Skeletal muscle satellite cell (primary cell): ENCODE results near the gene SLC23A1.

Experiments
- H3K27me3 ChIP-seq: 2 replicates; pipeline ENCODE4 v1.7.0; 2013; ENCODE audit warnings: low read length; ENCODE audit not compliant: control insufficient read depth, insufficient read depth
- H3K36me3 ChIP-seq: 2 replicates; pipeline ENCODE4 v1.7.0; 2013; ENCODE audit warnings: mild to moderate bottlenecking, control low read depth, low read length; ENCODE audit not compliant: insufficient read depth
- H3K4me1 ChIP-seq: 2 replicates; pipeline ENCODE4 v1.7.0; 2013; ENCODE audit warnings: low read length; ENCODE audit not compliant: control insufficient read depth, insufficient read depth
- H3K4me2 ChIP-seq: 2 replicates; pipeline ENCODE4 v1.7.0; 2013; ENCODE audit warnings: mild to moderate bottlenecking, low read length
- H3K4me3 ChIP-seq: 2 replicates; pipeline ENCODE4 v1.7.0; 2013; ENCODE audit warnings: low read length
- H3K9ac ChIP-seq: 2 replicates; pipeline ENCODE4 v1.7.0; 2013; ENCODE audit warnings: mild to moderate bottlenecking, low read depth, low read length, moderate library complexity
- H3K9me3 ChIP-seq: replicated peaks from 2 replicates; pipeline ENCODE4 v1.7.0; 2013; ENCODE audit warnings: mild to moderate bottlenecking, control low read depth, low read length

Gene SLC23A1

GRCh38 chr5:139403787-139404483 lies 20.8 kb upstream of the SLC23A1 start, which contains the start of gene SPATA24:
TSS of gene SPATA24 (minus strand) at chr5:139404089. CDS start at chr5:139404060, 29 bp downstream.
- H3K4me1 ChIP-seq, result peaks cover 10% of the 10 kb centered on the region
- no peaks in the 10 kb centered on the region for H3K9me3 ChIP-seq
- H3K9ac ChIP-seq, result peak within 1 kb of the TSS; percentile 83
- no peaks in the 10 kb centered on the region for H3K36me3 ChIP-seq
- H3K4me3 ChIP-seq, result peak within 1 kb of the TSS; percentile 79
- H3K4me2 ChIP-seq, result peak within 1 kb of the TSS; percentile 94
- no peaks in the 10 kb centered on the region for H3K27me3 ChIP-seq

- peak overlapping the region; percentile 94 for H3K4me2 ChIP-seq
- no peaks in the 10 kb centered on the region for H3K36me3 ChIP-seq
- H3K9me3 ChIP-seq, result no peaks in the 10 kb centered on the region
- H3K4me1 ChIP-seq, result peaks cover 10% of the 10 kb centered on the region
- H3K4me3 ChIP-seq, result peak overlapping the region; percentile 79
- peak overlapping the region; percentile 83 for H3K9ac ChIP-seq
- H3K27me3 ChIP-seq, result no peaks in the 10 kb centered on the region
Measured at GRCh38 chr5:139403418-139403786, 20.3 kb upstream of the SLC23A1 start.

- H3K4me1 ChIP-seq, result peaks cover 10% of the 10 kb centered on the region
- H3K27me3 ChIP-seq, result no peaks in the 10 kb centered on the region
- peak overlapping the region; percentile 83 for H3K9ac ChIP-seq
- H3K9me3 ChIP-seq, result no peaks in the 10 kb centered on the region
- no peak overlapping the region for H3K4me3 ChIP-seq
- H3K36me3 ChIP-seq, result no peaks in the 10 kb centered on the region
- peak overlapping the region; percentile 94 for H3K4me2 ChIP-seq
Measured at GRCh38 chr5:139402561-139403158, 19.6 kb upstream of the SLC23A1 start.

- no peaks in the 10 kb centered on the region for H3K27me3 ChIP-seq
- no peaks in the 10 kb centered on the region for H3K36me3 ChIP-seq
- H3K4me3 ChIP-seq, result no peak overlapping the region
- no peak overlapping the region for H3K4me2 ChIP-seq
- no peaks in the 10 kb centered on the region for H3K9me3 ChIP-seq
- no peak overlapping the region for H3K9ac ChIP-seq
- peaks cover 10% of the 10 kb centered on the region for H3K4me1 ChIP-seq
Measured at GRCh38 chr5:139401546-139401945, 18.4 kb upstream of the SLC23A1 start.

- Histone ChIP-seq H3K4me2 (no peak overlapping the region), H3K9me3 (no peaks in the 10 kb centered on the region), H3K9ac (no peak overlapping the region)
Measured at GRCh38 chr5:139399501-139400121, 16.5 kb upstream of the SLC23A1 start.

GRCh38 chr5:139397921-139398320 lies 14.8 kb upstream of the SLC23A1 start:
- Histone ChIP-seq H3K27me3 (peaks cover 6% of the 10 kb centered on the region), H3K9me3 (no peaks in the 10 kb centered on the region), H3K9ac (no peak overlapping the region), H3K4me3 (no peak overlapping the region), H3K4me2 (no peak overlapping the region), H3K36me3 (no peaks in the 10 kb centered on the region), H3K4me1 (peaks cover 24% of the 10 kb centered on the region)

More at GRCh38 chr5:139399501-139400121, 16.5 kb upstream of the SLC23A1 start:
- Histone ChIP-seq H3K4me1 (peaks cover 26% of the 10 kb centered on the region), H3K36me3 (no peaks in the 10 kb centered on the region), H3K27me3 (no peaks in the 10 kb centered on the region), H3K4me3 (no peak overlapping the region)

- Histone ChIP-seq H3K9me3 (no peaks in the 10 kb centered on the region), H3K9ac (no peak overlapping the region), H3K4me3 (no peak overlapping the region), H3K27me3 (peaks cover 6% of the 10 kb centered on the region), H3K36me3 (no peaks in the 10 kb centered on the region), H3K4me1 (peaks cover 29% of the 10 kb centered on the region), H3K4me2 (no peak overlapping the region)
Measured at GRCh38 chr5:139396691-139397090, 13.6 kb upstream of the SLC23A1 start.

- Histone ChIP-seq H3K27me3 (peaks cover 6% of the 10 kb centered on the region), H3K4me1 (peaks cover 36% of the 10 kb centered on the region), H3K4me3 (no peak overlapping the region), H3K36me3 (no peaks in the 10 kb centered on the region), H3K9ac (no peak overlapping the region), H3K4me2 (no peak overlapping the region), H3K9me3 (no peaks in the 10 kb centered on the region)
Measured at GRCh38 chr5:139395844-139396640, 12.9 kb upstream of the SLC23A1 start.

- H3K4me2 ChIP-seq, result peak within 1 kb of the TSS; percentile 68
- peak within 1 kb of the TSS; percentile 67 for H3K4me3 ChIP-seq
- peaks cover 6% of the 10 kb centered on the region for H3K27me3 ChIP-seq
- no peaks in the 10 kb centered on the region for H3K36me3 ChIP-seq
- H3K4me1 ChIP-seq, result peaks cover 36% of the 10 kb centered on the region
- no peaks in the 10 kb centered on the region for H3K9me3 ChIP-seq
- peak within 1 kb of the TSS; percentile 57 for H3K9ac ChIP-seq
Measured at GRCh38 chr5:139394654-139395566, 11.8 kb upstream of the SLC23A1 start, which contains the start of gene PROB1. TSS of gene PROB1 (minus strand) at chr5:139395104. CDS start at chr5:139395081, 23 bp downstream.

GRCh38 chr5:139394123-139394653 lies 11.1 kb upstream of the SLC23A1 start:
- H3K9ac ChIP-seq, result peak overlapping the region; percentile 57
- H3K9me3 ChIP-seq, result no peaks in the 10 kb centered on the region
- peak overlapping the region; percentile 68 for H3K4me2 ChIP-seq
- peaks cover 36% of the 10 kb centered on the region for H3K4me1 ChIP-seq
- peak overlapping the region; percentile 67 for H3K4me3 ChIP-seq
- H3K36me3 ChIP-seq, result no peaks in the 10 kb centered on the region
- peaks cover 6% of the 10 kb centered on the region for H3K27me3 ChIP-seq
